GM12878 (cell line): ENCODE results near the gene TMEM179B. TPM values are rescaled to one million over a fixed set of nuclear protein-coding genes. Genes with fewer than 3 reads are reported as not detected.

Experiments
- ATAC-seq: fragments of 200-7000 bp; cut with Tn5 transposase; 3 replicates; pipeline ENCODE4 v1.9.1; 2020; ENCODE audit warnings: mild to moderate bottlenecking, moderate library complexity
- BruUV-seq: library from RNA; stranded (reverse); fragments of 400-500 nt; replicated peaks from 2 replicates; lab custom pipeline; 2021; lab: Mats Ljungman, UMichigan
- CTCF ChIA-PET: fragments of 300-600 bp; sonication (Branson Sonifier 250); formaldehyde crosslinking; extraction: SDS; loops from one replicate; lab custom pipeline; 2021; ENCODE audit warnings: inconsistent platforms; lab: Yijun Ruan, JAX
- POLR2A ChIA-PET: fragments of 350-600 bp; formaldehyde crosslinking; extraction: SDS; loops from one replicate; lab custom pipeline; 2021; ENCODE audit warnings: inconsistent platforms; lab: Charles Lee
- RAD21 ChIA-PET: fragments of 300-600 bp; sonication (Branson Sonifier 250); formaldehyde crosslinking; loops from one replicate; lab custom pipeline; 2023; ENCODE audit warnings: antibody characterized with exemption; ENCODE audit not compliant: unreplicated experiment; lab: Charles Lee
- SMC1A ChIA-PET: fragments of 300-600 bp; sonication (Branson Sonifier 250); formaldehyde crosslinking; loops from one replicate; lab custom pipeline; 2023; ENCODE audit not compliant: unreplicated experiment, uncharacterized antibody; lab: Charles Lee
- DNase-seq: peaks from one replicate; pipeline ENCODE4 v3.0.0-alpha.2; 2011; ENCODE audit warnings: low read depth, low spot score
- FAIRE-seq: peaks from 3 replicates; lab custom pipeline; 2011; peaks lifted over from hg19 to GRCh38; lab: Jason Lieb, UNC
- H2AFZ ChIP-seq: 2 replicates; pipeline ENCODE4 v1.6.0; 2011; ENCODE audit warnings: low read depth, low read length, control low read depth; ENCODE audit not compliant: control insufficient read depth
- H3K27ac ChIP-seq: 2 replicates; pipeline ENCODE4 v1.5.1; 2011; ENCODE audit warnings: control low read depth; ENCODE audit not compliant: control insufficient read depth, insufficient read depth
- H3K27me3 ChIP-seq, 2 experiments: replicated peaks in 1 of 2; 2 replicates each; pipeline versions ENCODE4 v1.6.0 to v1.6.1; 2011; ENCODE audit warnings: low read length in 1 of 2; ENCODE audit not compliant: control insufficient read depth in 2 of 2, insufficient read depth in 2 of 2
- H3K36me3 ChIP-seq, 2 experiments: 2 replicates each; pipeline ENCODE4 v1.5.1; 2011; ENCODE audit warnings: low read length in 1 of 2; ENCODE audit not compliant: control insufficient read depth in 2 of 2, insufficient read depth in 2 of 2
- H3K4me1 ChIP-seq: 2 replicates; pipeline ENCODE4 v1.6.1; 2011; ENCODE audit warnings: mild to moderate bottlenecking, low read length, moderate library complexity, mixed read lengths; ENCODE audit not compliant: control insufficient read depth, insufficient read depth
- H3K4me2 ChIP-seq: 2 replicates; pipeline ENCODE4 v1.6.0; 2011; ENCODE audit warnings: control low read depth; ENCODE audit not compliant: control insufficient read depth, insufficient read depth
- H3K4me3 ChIP-seq: fragments of 200-600 bp; sonication (generic); 2 replicates; pipeline ENCODE4 v1.5.1; 2016
- H3K79me2 ChIP-seq: 2 replicates; pipeline ENCODE4 v1.6.0; 2011; ENCODE audit warnings: low read length; ENCODE audit not compliant: control insufficient read depth, insufficient read depth
- H3K9ac ChIP-seq: 2 replicates; pipeline ENCODE4 v1.8.0; 2011; ENCODE audit warnings: low read length, control low read depth, mixed read lengths; ENCODE audit not compliant: control insufficient read depth, insufficient read depth
- H3K9me3 ChIP-seq: replicated peaks from 3 replicates; pipeline ENCODE4 v1.5.1; 2011; ENCODE audit warnings: mild to moderate bottlenecking, low read length; ENCODE audit not compliant: control insufficient read depth, insufficient read depth
- H4K20me1 ChIP-seq: 2 replicates; pipeline ENCODE4 v1.6.0; 2011; ENCODE audit not compliant: control insufficient read depth, insufficient read depth
- BACH1 ChIP-seq: fragments of 450-650 bp; IDR thresholded peaks from 2 replicates; pipeline ENCODE4 v1.6.1; 2017; ENCODE audit warnings: mild to moderate bottlenecking, borderline replicate concordance
- BCL11A ChIP-seq: IDR thresholded peaks from 2 replicates; pipeline ENCODE4 v1.6.1; 2011; ENCODE audit warnings: low read depth, low read length
- CTCF ChIP-seq, 3 experiments: IDR thresholded peaks in 2 of 3; conservative IDR thresholded peaks in 1 of 3; 2 replicates each; pipeline ENCODE4 v1.5.1; 2011; ENCODE audit warnings: low read depth in 3 of 3, low read length in 3 of 3, mild to moderate bottlenecking in 3 of 3, control low read depth in 2 of 3, moderate library complexity in 2 of 3, inconsistent platforms in 1 of 3, mixed read lengths in 1 of 3; ENCODE audit not compliant: control insufficient read depth in 2 of 3, insufficient read depth in 1 of 3; ENCODE audit errors: extremely low read depth in 1 of 3
- E4F1 ChIP-seq: fragments of 450-650 bp; IDR thresholded peaks from 2 replicates; pipeline ENCODE4 v1.6.1; 2018; ENCODE audit warnings: borderline replicate concordance, mild to moderate bottlenecking; ENCODE audit not compliant: partially characterized antibody
- MEF2A ChIP-seq: IDR thresholded peaks from 2 replicates; pipeline ENCODE4 v1.6.1; 2011; ENCODE audit warnings: low read depth, mild to moderate bottlenecking, low read length, moderate library complexity; ENCODE audit not compliant: insufficient read depth
- STAT1 ChIP-seq: fragments of 450-650 bp; conservative IDR thresholded peaks from 2 replicates; pipeline ENCODE4 v1.6.1; 2014; ENCODE audit warnings: antibody characterized with exemption, mild to moderate bottlenecking
- WGBS: methylation state at CpG from one replicate; pipeline ENCODE4 v1.1.6; 2016; ENCODE audit warnings: low lambda C conversion rate; ENCODE audit not compliant: insufficient replicate concordance, insufficient coverage; ENCODE audit errors: missing lambda C conversion rate; 5-methylcytosine and 5-hydroxymethylcytosine counted together
- in situ Hi-C: fragments of 300-500 bp; cut with MboI; formaldehyde crosslinking; loops from 9 replicates; pipeline ENCODE4 v1.14.3; 2018; ENCODE audit warnings: mixed read lengths
- intact Hi-C: fragments of 100-400 bp; cut with micrococcal nuclease; formaldehyde crosslinking; loops from one replicate; pipeline ENCODE4 v1.14.2; 2022; ENCODE audit not compliant: unreplicated experiment
- polyA plus RNA-seq, 11 experiments: library from polyadenylated mRNA; depleted of rRNA in 4 of 11; unstranded in 6 of 11; stranded (reverse) in 5 of 11; fragments of >200 nt; fragmentation: Nextera tagmentation in 4 of 11; fragmentation: Illumina TruSeq in 1 of 11; extraction: Ambion mirVana in 4 of 11; extraction: Trizol in 1 of 11; gene quantifications; 1 replicate in 1 of 11; 2 replicates in 10 of 11; pipeline versions ENCODE4 v1.2.1 to v1.2.3, GENCODE V29; 2011 to 2016; ENCODE audit warnings: inconsistent platforms in 2 of 11, missing spikeins in 2 of 11, low read depth in 1 of 11
- total RNA-seq, 4 experiments: library from RNA; depleted of rRNA in 3 of 4; stranded (reverse); fragments of >200 nt in 3 of 4; fragmentation: Illumina TruSeq in 1 of 4; extraction: Trizol in 1 of 4; gene quantifications; 2 replicates each; pipeline versions ENCODE4 v1.2.1 to v1.2.3, GENCODE V29; 2013 to 2021

TMEM179B gene
- total and polyA plus RNA-seq, 10 of the 15 experiments (the other 5 are each of a cell fraction or from before 2014, with no cell fraction given) = 21.7 to 82.4 (median 42.0) TPM

DNA sequence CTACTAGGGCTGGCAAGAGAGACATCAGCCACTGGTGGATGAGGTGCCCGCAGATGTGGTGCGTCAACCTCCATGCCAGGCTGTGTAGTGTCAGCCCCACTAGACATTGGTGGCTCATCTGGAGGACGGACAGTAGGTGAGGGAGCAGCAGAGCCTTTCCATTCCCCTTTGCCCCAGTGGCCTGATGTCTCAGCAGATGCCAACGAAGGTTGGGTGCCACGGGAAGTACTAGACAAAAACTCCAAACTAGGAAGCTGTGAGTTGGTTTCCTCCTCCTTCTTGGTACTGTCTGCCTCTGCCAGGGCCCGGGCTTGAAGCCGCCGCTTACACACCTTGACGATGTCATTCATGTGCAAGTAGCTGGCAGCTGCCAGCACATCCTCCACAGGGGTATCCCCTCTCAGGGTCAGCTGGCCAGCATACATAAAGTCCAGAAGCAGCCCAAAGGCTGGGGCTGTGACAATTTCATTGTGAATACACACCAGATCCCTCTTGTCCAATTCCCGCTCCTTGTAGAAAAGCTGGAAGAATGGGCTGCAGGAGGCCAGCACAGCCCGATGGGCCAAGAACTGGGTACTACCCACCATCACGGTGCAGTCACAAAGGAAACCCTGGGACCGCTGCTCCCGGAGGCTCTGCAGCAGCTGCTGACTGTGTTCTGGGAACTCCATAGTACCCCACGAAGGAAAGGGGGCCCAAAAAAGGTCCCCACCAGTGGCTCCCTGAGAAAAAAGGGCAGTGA, 34.0 kb upstream of the TMEM179B start:
- in situ Hi-C loops = no loop called here
- 63% methylated on average over 15 of the region's 15 CpGs for WGBS
- POLR2A ChIA-PET = interaction anchor here (0.5 to 4.6 kb wide), 33 partner anchors 9 to 785 kb away, joined by 3 to 70 read pairs (median 7); partner anchors contain the start of genes B3GAT3, C11orf98, CSKMT and EEF1G
- Histone ChIP-seq H2AFZ (peak overlapping the region; percentile 98), H3K9ac (peak overlapping the region; percentile 78; the same call in 1 of the 2 replicates), H3K27ac (peak overlapping the region; percentile 92; the same call in 1 of the 2 replicates), H3K27me3 (no peaks in the 10 kb centered on the region), H3K4me2 (peak overlapping the region; percentile 96), H3K79me2 (no peaks in the 10 kb centered on the region; the same call in 1 of the 2 replicates), H3K4me1 (peaks cover 6% of the 10 kb centered on the region), H4K20me1 (no peaks in the 10 kb centered on the region), H3K36me3 (no peaks in the 10 kb centered on the region; a peak in 1 of 4 replicates), H3K9me3 (no peaks in the 10 kb centered on the region), H3K4me3 (peak overlapping the region; percentile 85)
- TSS peak; percentile 92 for BruUV-seq
- FAIRE-seq (no peak), ATAC-seq (no peak), DNase-seq (no peak)
- SMC1A ChIA-PET = interaction anchor here (0.9 to 3.5 kb wide), 16 partner anchors 9 to 196 kb away, joined by 3 to 27 read pairs (median 5); partner anchors contain the start of genes HNRNPUL2, TAF6L and TTC9C
- CTCF ChIA-PET = interaction anchor here (0.8 to 3.5 kb wide), 20 partner anchors 8 to 328 kb away, joined by 3 to 42 read pairs (median 4); partner anchors contain the start of genes B3GAT3, HNRNPUL2, POLR2G and TAF6L
- intact Hi-C loops = no loop called here
- no peak for TF ChIP-seq STAT1
- no peak for TF ChIP-seq E4F1
- TF ChIP-seq CTCF (IDR thresholded peaks at IDR 0.05 in 2 of 3, conservative IDR thresholded peaks at IDR 0.05 in 1 of 3; ENCODE audit: control insufficient read depth in 2 of 3, extremely low read depth in 1 of 3, insufficient read depth in 1 of 3, low read depth in 3 of 3, low read length in 3 of 3) = no peak
- no peak for TF ChIP-seq BCL11A
- TF ChIP-seq MEF2A = no peak
- TF ChIP-seq BACH1 = no peak
- RAD21 ChIA-PET = interaction anchor here (0.6 to 2.1 kb wide), 22 partner anchors 8 to 346 kb away, joined by 3 to 44 read pairs (median 4); partner anchors contain the start of genes C11orf98, CSKMT, HNRNPUL2 and MTA2
